Stimulated activated CD4-positive, alpha-beta T cell treated with anti-CD3 and anti-CD28 coated beads, Interleukin-4, amount 100 ng/mL, for 48 hours (primary cell): ENCODE measurements around the gene TSC22D3.
"Not testable (repeated sequence)": the region's sequence is repeated elsewhere in the genome, so short reads cannot be mapped to it uniquely, and the experiment has no call there.

Experiments
- DNase-seq, 2 donors: peaks; one replicate each; pipeline ENCODE4 v3.0.0-alpha.2; 2020; ENCODE audit warnings: low read depth in 2 of 2

Gene TSC22D3

DNA sequence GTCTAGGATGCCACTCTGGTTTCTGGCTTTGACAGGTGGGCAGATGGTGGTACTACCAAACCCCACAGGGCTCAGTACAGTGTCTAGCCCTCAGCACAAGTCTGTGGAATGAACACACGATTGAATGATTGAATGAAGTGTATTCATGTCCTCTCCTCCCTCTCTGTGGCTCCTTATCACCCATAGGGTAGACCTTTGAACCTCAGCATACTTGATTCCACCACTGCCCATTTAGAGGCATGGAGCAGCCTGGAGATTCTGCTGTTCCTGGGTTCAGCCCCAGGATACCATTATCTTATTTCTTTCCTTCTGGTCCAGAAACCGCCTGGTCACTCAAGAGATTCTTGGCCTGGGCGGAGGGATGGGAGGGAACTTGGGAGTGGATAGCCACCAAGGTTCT lies 93.3 kb downstream of the TSC22D3 start:
- no peak for DNase-seq

DNA sequence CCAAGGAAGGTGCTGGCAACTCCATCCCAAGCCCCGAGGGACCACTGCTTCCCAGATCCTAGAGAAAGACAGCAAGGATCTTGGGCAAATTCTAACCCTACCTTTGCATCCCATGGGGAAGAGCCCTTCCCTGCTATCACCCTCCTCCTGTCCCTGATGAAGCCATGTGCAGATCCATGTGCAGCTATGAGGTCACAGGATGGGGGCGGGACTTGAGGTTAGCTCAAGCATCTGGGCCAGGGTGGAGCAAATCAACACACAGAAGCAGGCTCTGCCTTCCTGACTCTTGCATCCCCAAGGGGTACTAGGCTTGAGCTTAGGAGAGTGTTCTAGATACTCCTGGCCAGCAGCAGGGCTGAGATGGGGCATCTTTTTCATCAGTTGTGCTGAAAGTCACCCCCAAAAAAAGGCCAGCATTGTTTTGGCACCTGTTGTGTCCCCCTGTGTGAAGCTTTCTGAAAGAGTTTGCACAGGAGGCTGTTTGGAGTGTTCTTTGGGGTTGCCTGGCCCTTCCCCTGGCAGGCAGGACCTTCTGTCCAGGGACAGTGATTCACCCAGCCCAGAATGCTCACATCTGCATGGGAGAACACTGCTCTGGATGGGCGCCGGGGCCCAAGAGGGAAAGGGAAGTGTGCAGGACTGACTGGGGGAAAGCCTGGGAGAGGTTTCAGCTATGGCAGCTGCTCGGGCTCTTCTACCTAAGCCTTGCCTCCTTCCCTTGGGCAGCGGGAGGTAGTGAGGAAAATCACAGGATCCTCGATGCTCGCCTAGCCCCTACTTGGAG lies 96.4 kb downstream of the TSC22D3 start:
- peak; percentile 52 to 54 for DNase-seq

DNA sequence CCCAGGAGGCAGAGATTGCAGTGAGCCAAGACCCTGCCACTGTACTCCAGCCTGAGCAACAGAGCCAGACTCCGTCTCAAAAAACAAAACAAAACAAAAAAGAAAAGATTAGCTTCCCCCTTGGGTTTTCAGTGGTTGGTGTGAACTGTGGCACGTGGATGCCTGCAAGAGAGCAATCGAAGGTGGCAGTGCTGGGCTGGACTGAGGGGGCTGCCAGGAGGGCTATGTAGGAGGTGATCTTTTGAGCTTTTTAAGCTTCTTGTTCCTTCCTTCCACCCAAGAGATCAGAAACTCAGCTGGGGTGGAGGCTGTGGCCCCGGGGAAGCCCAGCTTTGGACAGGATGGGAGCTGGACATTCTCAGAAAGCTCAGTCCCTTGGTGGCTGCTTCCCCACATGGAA lies 97.7 kb downstream of the TSC22D3 start:
- DNase-seq: no peak

DNA sequence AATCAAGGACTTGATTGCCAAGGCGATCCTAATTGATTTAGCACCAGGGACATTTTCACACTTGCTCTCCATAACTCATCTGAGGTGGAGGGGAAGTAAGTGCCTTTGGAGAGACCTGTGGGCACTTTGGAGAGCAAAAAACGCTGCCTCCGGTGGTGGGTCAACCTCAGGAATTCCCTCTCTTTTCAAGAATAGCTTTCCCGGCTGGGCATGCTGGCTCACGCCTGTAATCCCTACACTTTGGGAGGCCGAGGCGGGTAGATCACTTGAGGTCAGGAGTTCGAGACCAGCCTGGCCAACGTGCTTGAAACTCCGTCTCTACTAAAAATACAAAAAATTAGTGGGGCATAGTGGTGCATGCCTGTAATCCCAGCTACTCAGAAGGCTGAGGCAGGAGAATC lies 98.1 kb downstream of the TSC22D3 start:
- DNase-seq: no peak

DNA sequence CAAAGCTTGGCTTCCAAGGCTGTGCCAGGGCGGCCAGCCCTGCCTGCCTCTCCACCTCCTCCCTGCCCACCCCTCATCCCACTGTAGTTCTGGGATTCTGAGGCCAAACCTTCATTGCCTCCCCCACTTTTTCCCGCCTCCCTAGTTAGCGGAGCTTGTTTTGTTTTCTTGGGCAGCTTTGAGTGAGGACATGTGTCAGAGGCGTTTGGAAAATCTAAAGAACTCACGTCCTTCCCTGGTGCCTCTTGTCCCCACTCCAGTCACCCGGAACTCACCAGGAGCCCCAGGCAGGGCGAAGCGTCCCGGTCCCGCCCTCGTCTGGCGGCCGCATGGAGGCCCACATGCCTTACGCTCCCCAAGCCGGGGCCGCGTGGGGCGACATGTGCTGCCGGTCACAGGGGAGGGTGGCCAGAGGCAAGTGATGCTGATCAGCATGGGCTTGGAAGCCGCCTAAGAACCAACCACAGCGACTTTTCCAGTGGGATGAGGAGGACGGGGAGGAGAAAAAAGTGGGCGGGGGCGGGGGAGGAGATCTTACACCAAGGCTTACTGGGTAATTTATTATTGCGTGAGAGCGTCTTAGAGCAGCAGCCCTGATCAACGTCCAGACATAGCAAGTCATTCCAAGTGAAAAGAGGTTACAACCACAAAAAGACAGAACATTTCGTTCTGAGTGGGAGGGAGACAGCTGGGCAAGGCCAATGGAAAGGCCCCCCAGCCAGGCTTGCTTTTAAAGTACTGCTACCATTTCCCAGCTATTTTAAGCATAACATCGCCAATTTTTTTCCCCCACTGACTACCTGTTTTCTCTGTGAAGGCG lies 98.8 kb downstream of the TSC22D3 start:
- DNase-seq: peak; percentile 41 to 45

DNA sequence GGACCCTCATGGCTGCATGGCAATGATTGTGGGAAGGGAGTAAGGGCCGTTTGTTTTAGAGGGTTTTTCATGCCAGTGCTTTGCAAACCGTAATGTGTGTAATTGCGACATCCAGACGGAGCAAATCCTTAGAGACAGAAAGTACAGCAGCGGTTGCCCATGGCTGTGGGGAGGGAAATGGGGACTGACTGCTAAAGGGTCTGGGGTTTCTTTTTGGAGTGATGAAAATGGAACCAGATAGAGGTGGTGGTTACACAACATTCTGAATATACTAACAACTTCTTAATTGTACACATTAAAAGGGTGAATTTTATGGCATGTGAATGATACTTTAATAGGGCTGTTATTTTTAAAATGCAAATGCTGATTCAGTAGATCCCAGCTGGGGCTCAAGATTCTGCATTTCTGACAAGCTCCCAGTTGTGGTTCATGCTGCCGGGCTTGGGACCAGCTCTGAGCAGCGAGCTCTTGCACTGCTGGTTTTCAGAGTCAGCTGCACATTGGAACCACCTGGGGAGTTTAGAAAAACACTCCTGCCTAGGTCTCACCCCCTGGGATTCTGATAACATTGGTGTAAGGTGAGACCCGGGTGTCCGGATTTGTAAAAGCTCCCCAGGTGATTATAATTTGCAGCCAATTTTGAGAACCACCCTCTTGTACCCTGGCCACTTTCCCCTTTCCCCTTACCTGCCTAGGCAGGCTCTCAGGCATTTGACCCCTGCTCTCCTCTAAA lies 99.6 kb downstream of the TSC22D3 start:
- DNase-seq: no peak

DNA sequence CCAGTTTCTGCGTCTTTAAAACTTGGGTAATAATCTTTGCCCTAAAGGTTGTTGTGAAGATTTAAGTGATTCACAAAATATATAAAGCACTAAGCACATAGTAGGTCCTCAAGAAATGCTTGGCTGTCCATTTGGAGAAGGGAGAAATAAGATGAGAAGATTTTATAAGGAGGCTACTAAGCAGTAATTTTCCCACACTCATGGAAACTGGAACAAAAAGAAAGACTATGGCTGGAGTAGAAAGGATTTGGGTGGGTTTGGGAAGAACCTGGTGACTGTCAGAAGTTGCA lies 100.3 kb downstream of the TSC22D3 start:
- no peak for DNase-seq

DNA sequence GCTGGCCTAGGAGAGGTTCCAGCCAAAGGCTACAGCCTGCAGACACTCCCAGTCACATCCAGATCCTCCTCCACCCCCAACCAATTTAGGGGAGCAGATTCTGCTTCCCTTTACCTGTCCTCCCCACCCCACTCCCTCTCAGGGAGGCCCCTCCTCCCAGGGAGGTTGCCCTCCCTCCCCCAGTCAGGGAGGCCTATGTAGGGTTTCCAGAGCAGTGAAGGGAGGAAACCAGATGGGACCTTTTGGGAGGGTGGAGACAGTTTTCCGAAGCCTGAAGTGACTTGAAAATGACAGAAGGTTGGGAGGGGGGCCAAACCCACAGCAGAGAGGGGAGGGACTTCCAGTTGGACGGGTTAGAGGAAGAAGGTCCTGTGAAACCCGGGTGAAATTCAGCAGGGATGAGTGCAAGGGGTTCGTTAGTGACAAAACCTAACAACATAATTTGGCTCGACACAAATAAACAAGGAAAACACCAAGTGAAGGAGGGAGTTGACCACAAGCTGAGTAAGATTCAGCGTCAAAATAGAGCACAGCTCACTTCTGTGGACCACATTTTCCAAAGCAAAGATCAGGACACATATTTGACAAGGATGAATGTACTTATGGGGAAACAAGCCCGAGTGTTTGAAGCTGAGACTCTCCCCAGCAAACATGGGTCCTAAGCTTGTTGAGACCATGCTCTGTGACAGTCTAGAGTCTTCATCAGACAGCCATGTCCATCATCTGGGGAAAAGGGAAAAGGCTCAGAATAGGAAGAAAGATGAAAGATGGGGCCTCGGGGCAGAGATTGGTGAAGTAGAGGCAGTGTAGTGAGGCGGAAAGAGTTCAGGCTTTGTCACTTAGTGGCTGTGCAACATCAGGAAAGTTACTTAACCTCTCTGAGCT lies 100.9 kb downstream of the TSC22D3 start:
- no peak for DNase-seq

DNA sequence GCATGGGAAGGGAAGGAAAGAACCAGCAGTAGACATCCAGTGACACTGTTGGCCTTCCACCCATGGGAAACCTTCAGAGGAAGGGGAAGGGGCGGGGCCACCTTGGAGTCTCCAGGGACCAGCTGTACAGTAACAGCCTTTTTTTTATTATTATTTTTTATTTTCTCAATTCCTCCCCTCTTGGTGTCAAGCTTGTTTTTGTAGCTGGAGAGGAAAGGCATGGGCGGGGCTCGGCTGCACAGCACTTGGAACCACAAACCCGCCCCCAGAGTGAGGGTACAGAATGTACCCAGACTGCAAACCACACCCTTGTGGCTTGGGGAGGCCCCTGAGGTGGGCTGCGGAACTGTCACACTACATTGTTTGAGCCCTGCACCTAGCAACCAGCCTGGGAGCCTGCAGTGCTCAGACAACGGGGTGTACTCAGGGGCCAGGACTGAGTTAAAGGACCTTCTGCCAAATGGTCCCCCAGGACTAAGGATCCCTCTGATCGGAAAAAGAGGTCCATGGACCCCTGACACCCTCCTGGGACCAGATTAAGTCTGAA lies 101.6 kb downstream of the TSC22D3 start:
- DNase-seq: peak; percentile 64 to 80

DNA sequence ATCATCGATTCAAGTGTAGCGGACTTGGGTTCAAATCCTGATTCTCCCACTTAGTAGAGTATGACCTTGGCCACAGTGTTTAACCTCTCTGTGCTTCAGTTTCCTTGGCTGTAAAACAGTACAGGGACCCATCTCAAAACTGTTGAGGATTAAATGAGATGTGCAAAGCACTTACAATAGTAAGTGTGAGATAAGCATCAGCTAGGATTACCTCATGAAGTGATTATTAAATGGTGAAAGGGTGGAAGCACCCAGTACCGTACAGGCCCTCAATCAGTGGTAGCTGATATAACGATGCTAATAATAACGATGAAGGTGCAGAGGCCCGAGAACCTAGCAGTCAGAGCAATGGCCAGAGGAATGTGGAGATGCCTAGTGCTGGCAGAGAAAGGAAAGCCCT lies 102.2 kb downstream of the TSC22D3 start:
- no peak for DNase-seq

DNA sequence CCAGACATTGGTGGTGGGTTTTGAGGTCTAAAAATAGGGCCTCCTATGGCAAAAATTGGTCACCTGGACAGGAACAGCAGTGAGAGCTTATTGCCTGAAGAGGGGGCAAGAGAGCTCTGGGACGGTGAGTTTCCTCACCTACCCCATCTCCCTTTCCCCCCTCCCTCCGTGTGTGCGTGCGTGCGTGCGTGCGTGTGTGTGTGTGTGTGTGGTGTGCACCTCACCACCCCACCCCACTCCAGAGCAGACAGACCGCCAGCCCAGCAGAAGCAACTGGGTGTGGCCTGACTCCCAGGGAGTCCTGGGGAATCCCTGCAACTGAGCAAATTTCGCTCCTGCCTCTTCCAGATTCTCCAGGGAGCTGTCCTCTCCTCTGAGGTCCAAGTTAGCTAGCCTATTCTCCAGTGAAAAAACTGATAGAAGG lies 102.6 kb downstream of the TSC22D3 start:
- DNase-seq: peak; percentile 43 to 63

DNA sequence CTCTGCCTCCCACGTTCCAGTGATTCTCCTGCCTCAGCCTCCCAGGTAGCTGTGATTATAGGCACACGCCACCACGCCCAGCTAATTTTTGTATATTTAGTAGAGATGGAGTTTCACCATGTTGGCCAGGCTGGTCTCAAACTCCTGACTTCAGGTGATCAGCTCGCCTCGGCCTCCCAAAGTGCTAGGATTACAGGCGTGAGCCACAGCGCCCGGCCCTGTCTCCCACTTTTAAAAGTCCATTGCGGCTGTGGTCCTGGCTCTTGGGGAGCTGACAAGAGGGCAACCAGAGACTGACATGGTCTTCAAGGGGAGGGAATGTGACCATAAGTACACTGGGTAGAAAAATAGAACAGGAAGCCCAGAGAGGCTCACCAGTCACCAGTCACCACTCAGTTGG lies 104.3 kb downstream of the TSC22D3 start:
- DNase-seq: not testable (repeated sequence)

DNA sequence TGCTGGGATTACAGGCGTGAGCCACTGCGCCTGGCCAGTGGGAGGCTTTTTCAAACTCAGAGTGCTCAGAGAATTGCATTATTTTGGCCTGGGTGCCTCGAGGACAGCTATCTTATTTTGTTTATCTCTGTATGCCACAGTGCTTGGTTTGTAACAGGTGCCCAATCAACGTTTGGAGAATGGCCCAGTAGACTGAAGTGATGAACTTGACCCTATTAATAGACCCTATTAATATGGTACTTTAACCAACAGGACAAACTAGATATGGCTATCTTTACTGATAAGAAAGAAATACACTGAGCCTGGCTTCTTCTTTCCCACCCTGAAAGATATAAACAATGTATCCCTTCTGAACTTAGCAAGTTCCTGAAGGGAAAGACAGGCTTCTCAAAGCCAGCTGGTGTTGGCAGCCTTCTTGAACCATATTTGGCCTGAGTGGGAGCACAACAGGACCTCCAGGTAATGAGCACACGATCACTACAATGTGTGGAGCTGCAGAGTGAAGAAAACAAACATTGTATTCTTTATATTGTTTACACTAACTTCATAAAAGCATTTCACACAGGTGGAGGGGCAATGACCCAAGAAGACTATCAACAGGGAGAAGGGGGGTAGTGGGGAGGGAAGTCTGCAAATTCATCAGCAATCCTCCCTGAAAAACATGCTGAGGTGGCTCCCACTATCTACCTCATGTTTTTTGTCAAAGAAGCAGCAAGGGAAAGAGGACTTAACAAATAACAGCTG lies 105.5 kb downstream of the TSC22D3 start:
- DNase-seq: no peak

DNA sequence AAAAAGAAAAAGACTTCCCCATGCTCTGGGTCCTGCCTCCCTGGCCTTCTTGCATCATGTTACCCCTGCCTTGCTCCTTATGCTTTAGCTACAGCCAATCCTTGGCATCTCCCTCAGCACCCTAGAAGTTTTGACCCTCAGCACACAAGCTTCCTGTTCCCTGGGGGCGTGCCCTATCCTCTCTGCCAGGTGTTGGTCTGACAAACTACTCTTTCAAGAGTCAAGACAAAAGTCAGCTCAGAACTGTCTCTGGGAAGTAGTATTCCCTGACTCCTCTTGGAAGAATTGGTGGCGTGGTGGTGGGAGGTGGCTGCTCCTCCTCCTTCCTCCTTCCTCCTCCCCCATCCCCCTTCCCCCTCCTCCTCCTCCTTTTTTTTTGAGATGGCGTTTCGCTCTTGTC lies 106.3 kb downstream of the TSC22D3 start:
- no peak for DNase-seq

DNA sequence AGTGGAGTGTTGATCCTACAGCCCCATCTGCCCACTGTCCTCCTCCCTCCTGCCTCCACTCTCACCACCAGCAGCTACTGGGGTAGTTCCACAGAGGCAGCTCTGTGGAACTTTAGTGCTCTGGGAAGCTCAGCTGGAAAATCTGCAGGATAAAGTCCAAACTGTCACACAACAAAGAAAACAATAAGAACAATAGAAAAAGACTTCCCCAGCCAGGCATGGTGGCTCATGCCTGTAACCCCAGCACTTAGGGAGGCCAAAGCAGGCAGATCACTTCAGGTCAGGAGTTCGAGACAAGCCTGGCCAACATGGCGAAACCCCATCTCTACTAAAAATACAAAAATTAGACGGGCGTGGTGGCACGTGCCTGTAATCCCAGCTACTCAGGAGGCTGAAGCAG lies 106.9 kb downstream of the TSC22D3 start:
- DNase-seq: not testable (repeated sequence)

DNA sequence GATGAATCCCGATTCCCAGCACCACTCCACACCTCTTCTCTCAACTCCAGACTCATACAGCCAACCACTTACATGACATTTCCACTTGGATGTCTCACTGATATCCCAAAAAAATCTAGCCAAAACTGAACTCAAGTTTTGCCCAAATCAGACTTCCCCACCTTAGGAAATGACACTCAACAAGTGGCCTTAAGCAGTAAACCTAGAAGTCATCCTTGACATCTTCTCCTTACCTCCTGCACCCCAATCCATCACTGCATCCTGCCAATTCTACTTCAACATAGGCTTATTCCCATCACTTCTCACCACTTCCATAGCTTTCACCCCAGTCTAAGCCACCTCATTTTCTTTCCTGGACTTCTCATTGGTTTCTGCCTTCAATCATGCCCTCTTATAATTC lies 108.2 kb downstream of the TSC22D3 start:
- DNase-seq: no peak

DNA sequence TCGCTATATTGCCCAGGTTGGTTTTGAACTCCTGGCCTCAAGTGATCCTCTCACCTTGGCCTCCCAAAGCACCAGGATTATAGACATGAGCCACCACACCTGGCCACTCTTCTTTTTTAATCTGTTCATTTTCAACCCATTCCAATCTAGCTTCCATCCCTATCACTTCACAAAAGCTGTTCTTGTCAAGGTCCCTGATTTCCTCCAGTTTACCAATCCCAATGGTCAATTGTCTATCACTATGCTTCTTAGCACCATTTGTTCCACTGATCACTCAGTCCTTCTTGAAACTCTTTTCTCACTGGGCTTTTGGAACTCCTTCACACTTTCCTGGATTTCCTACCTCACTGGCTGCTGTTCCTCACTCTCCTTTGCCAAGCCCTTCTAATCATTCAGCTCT lies 108.7 kb downstream of the TSC22D3 start:
- DNase-seq: no peak
